GM18517 (cell line): Measurements from ENCODE around the gene NEUROD1.
"Not testable (repeated sequence)": the region's sequence is repeated elsewhere in the genome, so short reads cannot be mapped to it uniquely, and the experiment has no call there.

Source experiments
- ATAC-seq: cut with Tn5 transposase; IDR thresholded peaks from one replicate; pipeline ENCODE4 v1.9.1; 2021; ENCODE audit warnings: mild to moderate bottlenecking, moderate library complexity; ENCODE audit not compliant: unreplicated experiment

Gene NEUROD1

GRCh38 chr2:181680055-181680936 is at the start of gene NEUROD1:
Gene NEUROD1 (minus strand): TSS chr2:181680517. CDS start chr2:181678860, 1,657 bp downstream.
- ATAC-seq: no peak

- no peak for ATAC-seq
Observed at GRCh38 chr2:181725476-181725875, 45.2 kb upstream of the NEUROD1 start.

GRCh38 chr2:181724662-181725061 is 44.3 kb upstream of the NEUROD1 start:
- ATAC-seq: no peak

- no peak for ATAC-seq
Observed at GRCh38 chr2:181723731-181724130, 43.4 kb upstream of the NEUROD1 start.

- peak; percentile 89 for ATAC-seq
Observed at GRCh38 chr2:181715033-181715630, 34.8 kb upstream of the NEUROD1 start.

- ATAC-seq: not testable (repeated sequence)
Observed at GRCh38 chr2:181711051-181711450, 30.7 kb upstream of the NEUROD1 start.

DNA sequence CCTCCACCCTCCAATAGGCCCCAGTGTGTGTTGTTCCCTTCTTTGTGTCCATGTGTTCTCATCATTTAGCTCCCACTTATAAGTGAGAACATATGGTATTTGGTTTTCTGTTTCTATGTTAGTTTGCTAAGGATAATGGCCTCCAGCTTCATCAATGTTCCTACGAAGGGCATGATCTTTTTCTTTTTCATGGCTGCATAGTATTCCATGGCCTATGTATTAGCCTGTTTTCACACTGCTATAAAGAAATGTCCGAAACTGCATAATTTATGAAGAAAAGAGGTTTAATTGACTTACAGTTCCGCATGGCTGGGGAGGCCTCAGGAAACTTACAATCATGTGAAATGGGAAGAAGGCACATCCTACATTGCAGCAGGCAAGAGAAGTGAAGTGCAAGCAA is 22.2 kb upstream of the NEUROD1 start:
- not testable (repeated sequence) for ATAC-seq

- ATAC-seq: no peak
Observed at GRCh38 chr2:181698223-181698622, 17.9 kb upstream of the NEUROD1 start.

GRCh38 chr2:181697571-181697970 is 17.3 kb upstream of the NEUROD1 start:
- no peak for ATAC-seq

DNA sequence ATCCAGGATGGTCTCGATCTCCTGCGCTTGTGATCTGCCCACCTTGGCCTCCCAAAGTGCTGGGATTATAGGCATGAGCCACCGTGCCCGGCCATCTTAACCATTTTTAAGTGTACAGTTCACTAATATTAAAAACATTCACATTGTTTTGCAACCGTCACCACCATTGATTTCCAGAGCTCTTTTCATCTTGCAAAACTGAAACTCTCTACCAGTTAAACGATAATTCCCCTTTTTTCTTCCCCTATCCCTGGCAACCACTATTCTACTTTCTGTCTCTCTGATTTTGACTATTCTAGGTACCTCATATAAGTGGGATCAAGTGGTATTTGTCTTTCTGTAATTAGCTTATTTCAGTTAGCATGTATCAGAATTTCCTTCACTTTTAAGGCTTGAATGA is 16.8 kb upstream of the NEUROD1 start:
- no peak for ATAC-seq

DNA sequence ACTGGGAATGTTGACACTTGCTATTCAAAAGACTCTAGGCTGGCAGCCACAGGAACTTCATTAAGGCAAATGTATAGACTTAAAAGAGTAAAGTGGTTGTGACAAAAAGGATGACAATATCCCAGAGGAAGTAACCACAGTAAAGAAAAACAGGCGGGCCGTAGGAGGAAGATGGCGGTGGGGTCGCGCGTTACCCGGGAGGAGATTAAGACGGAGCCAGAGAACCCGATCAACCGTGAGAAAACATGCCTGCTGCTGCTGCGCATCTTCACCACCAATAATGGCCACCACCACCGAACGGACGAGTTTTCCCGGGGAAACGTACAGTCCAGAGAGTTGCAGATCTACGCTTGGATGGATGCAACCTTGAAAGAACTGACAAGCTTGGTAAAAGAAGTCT is 14.0 kb upstream of the NEUROD1 start:
- no peak for ATAC-seq

- no peak for ATAC-seq
Observed at GRCh38 chr2:181690860-181691259, 10.5 kb upstream of the NEUROD1 start.

DNA sequence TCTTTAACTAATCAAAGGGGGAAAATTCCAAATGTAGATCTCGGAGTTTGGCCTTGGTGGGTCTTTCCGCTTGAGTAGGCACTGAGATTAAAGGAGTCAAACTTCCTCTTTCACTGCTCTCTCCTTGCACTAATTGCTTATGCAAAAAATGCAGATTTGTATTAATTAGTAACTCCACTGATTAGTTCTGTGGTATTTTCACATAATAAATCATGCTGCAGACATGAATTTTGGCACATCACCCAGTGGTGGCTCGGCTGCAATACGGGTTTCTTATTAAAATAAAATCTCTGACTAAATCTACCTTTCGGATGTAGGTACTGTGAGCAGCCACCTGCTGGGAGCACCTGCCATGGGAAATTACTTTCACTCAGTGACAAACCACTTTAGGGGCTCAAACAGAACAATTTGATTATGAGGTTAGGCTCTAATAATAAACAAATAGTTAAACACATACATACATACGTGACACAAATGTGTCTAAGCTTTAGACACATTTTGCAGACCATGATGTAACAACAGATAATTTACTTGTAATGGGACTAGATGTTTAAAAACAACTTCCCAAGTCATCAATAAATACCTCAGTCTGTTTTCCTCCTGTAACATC is 6.4 kb upstream of the NEUROD1 start:
- ATAC-seq: no peak

- no peak for ATAC-seq
Observed at GRCh38 chr2:181685150-181685688, 4.9 kb upstream of the NEUROD1 start.

GRCh38 chr2:181684454-181685149 is 4.3 kb upstream of the NEUROD1 start:
- ATAC-seq: no peak

DNA sequence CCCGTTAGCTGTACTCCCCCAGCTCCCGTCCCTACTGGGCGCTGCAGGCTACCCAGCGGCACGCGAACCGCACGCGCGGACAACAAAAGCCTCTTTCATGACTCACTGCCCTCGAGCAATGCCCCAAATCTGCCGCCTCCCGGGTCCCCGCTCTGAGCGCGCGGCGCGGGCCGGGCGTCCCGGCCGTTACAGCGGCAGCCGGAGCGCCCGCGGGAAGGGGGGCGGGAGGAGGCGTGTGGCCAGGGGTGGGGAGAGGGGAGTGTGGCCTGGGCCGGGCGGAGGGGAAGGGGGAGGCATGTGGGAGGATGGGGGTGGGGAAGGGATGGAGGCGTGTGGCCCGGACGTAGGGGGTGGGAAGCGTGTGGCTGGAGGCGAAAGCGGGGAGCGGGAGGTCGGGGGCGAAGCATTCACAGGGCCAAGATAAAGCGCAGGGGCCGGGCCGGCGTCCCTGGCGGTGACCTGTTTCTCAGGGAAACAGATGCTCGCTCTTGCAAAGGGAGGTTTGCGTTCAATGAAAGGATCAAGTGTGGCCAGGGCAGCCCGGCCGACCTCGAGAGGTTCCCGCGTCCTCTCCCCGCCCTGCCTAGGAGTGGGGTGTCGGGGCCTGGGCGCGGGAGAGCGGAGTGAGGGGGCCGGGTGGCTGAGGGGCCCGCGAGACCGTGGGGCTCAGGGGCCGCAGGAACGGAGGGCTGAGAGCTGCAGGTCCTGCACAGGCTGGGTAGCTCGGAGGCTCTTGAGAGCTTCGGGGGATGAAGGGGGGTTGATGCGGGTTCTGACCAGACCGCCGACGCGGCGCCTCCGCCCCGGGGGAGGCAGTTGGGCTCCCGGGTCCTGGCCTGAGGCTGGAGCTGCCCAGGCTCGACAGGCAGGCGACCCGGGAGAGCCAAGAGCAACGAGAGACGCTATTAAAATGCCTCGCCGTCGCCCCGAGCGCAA is 3.5 kb upstream of the NEUROD1 start:
- no peak for ATAC-seq

DNA sequence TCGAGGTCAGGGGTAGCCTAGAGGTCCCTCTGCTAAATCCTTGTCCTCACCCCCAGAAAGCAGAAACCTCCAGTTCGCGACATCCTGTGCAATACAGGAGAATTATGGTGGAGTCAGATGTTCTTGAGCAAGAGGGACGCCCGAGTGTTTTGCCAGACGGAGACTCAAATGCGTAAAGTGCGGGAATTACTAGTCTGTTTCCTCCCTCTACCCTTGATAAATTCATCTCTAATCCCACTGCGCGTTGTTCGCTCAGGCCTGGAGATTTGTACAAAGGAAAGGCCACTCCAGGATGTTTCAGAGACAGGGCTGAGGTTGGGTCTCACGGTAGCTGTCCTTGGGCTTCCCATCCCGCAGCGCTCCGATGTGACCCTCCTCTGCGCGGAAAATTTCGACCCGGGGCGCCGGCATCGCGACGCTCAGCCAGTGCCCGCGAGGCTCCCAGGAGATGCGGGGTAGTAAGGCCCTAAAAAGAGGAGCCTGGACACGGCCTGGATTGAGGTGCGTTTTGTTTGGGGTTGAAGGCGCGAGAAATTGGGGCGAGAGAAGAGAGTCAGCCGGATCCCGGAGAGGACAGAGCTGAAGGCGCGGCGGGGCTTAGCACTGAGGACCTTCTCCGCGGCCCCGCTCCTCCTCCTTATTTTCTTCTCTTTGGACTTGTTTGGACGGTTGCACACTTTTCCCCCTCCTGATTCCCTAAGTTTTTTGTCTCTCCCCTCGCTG is 2.6 kb upstream of the NEUROD1 start:
- no peak for ATAC-seq

DNA sequence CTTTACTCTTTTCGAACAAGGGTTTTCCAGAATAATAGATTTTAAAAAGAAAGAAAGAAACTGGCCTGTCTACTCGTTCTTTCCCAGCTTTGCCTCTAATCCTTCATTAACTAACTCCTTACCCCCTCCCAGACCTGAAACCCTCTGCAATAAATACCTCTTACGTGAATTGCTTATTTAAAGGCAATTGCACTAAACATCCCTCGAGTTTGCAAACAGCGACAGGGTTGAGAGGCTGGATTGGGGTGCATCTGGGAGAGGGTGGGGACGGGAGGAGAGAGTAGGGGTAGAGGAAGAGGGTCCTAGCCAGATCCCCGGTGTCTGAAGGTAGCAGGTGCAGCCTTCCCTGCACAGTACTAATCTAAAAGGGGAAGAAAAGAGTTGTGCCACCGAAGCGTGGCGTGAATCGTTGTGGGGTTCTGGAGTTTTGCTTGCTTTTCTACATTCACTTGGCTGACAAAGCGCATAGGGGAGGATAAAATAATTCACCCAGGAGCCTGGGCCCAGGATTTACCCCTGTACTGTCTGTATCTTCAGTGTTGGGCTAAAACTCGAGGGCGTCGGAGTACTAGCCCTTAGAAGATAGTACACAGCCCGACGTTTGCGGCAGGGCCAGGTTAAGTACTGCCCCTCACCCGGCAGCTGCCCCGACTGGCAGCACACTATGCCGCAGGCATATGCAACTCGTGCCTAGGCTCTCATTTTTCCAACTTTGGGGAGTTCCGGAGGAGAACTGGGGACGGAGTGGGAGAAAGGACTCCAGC is 1.9 kb upstream of the NEUROD1 start:
- ATAC-seq: no peak
